Measurements from ENCODE around the gene CCNE1.
A peak's percentile ranks its signal among the peaks of the same experiment; 100 is the strongest.

CCNE1 gene

DNA sequence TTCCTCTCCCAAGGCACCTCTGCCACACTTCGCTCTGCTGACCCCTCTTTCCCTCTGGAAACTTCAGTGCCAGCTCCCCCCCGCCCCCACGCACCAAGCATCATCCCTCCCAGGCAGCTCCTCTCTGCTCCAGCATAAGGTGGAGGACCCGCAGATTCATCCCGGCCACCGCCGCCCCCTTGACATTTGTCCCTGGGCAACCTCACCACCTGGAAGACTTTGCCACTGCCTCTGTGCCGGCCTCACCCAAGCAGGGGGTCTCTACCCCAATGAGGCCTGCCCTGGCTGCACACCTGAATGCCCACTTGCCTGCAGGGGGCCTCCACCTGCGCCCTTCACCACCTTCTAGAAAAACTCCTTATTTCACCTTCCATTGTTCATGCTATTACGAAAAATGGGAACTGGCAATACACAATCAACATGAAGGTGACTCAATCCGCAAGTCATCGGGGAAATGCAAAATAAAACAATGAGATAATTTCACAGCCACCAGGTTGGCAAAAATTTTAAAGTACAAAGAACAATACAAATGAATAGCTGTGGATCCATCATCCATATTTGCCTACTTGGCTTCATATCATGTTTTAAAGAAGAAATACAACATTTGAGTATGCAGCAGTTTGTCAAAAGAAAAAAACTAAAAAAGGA, 21.9 kb downstream of the CCNE1 start:
- no peaks in the 10 kb centered on the region for H3K4me1 ChIP-seq (ENCODE audit: insufficient read depth, low read length)
- H3K27me3 ChIP-seq (ENCODE audit: insufficient read depth, low read length): peaks cover 6% of the 10 kb centered on the region
- H2AFZ ChIP-seq (ENCODE audit: low read depth, low read length): no peak overlapping the region
- no peaks in the 10 kb centered on the region for H3K36me3 ChIP-seq (ENCODE audit: insufficient read depth, low read length)
- no peaks in the 10 kb centered on the region for H3K9me3 ChIP-seq (ENCODE audit: low read length)
- H3K4me3 ChIP-seq (ENCODE audit: low read length): no peak overlapping the region

DNA sequence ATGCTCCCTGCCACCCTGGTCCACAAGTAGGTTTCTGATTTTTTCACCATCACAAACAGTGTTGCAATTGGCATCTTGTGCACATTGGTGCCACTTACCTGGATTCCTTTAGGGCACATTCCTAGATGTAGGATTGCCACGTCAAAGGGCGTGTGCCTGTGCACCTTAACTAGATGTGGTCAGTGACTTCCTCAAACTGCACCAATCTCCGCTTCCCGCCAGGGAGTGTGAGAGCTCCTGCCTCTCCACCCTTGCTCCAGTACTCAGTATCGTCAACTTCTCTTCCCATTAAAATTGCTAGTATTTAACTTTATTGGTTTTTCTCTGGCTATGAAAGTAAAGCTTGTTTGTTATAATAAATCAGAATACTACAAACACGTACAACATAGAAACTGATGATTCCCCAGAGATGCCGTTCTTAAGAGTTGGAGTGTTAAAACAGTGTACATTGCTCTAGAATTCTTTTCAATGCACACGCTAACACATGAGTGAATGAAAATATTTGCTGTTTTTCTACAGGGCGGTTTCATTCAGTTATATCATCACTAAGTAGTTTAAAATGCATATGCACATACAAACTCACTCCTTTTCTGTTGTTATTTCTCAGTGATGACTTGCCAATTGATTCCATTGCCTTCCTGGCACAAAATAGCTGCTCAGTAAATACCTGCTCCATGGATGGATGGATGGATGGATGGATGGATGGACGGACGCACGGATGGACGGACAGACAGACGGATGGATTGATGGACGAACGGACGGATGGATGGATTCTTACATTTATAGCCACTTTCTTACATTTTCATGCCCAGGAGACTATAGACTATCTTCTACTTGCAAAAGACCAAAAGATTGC, 23.4 kb downstream of the CCNE1 start:
- H3K9me3 ChIP-seq (ENCODE audit: low read length): no peaks in the 10 kb centered on the region
- no peak overlapping the region for H3K4me3 ChIP-seq (ENCODE audit: low read length)
- no peaks in the 10 kb centered on the region for H3K4me1 ChIP-seq (ENCODE audit: insufficient read depth, low read length)
- no peak overlapping the region for H2AFZ ChIP-seq (ENCODE audit: low read depth, low read length)
- H3K36me3 ChIP-seq (ENCODE audit: insufficient read depth, low read length): no peaks in the 10 kb centered on the region
- peaks cover 12% of the 10 kb centered on the region for H3K27me3 ChIP-seq (ENCODE audit: insufficient read depth, low read length)

DNA sequence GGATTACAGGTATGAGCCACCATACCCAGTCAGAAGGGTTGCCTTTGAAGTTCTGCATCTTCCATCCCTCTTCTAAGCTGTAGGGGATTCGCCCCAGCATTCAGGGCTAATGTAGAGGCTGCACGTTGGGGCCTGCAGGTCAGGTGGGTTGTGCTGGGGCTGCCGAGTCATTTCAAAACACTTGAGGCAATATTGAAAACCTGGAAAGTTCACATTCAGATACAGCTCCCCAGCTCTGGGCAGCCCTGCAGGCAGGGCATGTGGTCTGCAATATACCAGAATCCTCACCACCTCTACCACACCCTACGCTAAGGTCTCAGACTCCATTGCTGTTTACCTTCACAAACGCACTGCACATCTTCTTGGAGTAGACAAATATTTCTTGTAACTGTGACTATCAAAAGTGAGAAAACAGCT, 24.6 kb downstream of the CCNE1 start:
- no peaks in the 10 kb centered on the region for H3K9me3 ChIP-seq (ENCODE audit: low read length)
- no peaks in the 10 kb centered on the region for H3K4me1 ChIP-seq (ENCODE audit: insufficient read depth, low read length)
- no peak overlapping the region for H3K4me3 ChIP-seq (ENCODE audit: low read length)
- no peak overlapping the region for H2AFZ ChIP-seq (ENCODE audit: low read depth, low read length)
- H3K36me3 ChIP-seq (ENCODE audit: insufficient read depth, low read length): no peaks in the 10 kb centered on the region
- peaks cover 12% of the 10 kb centered on the region for H3K27me3 ChIP-seq (ENCODE audit: insufficient read depth, low read length)

DNA sequence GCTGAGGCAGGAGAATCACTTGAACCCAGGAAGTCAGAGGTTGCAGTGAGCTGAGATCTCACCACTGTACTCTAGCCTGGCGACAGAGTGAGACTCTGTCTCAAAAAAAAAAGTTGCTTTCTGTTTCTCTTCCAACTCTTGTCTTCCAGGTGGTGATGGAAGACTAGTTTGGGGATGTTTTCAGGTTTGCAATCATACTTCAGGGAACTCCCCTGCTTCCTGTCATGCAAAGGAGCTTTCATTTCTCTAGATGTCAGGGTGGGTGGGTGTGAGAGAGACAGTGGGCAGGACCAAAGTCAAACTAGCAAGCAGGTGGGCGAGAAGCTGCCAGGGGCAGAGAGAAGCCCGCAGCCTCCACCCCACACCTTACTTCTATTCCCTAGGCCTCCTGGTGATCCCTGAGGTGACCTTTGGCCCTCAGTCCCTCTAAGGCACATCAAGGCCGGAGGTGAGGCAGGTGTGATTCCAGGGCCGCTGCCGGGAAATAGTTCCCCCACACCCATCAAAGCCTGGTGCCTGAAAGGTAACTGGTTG, 25.7 kb downstream of the CCNE1 start:
- peaks cover 19% of the 10 kb centered on the region for H3K27me3 ChIP-seq (ENCODE audit: insufficient read depth, low read length)
- no peaks in the 10 kb centered on the region for H3K36me3 ChIP-seq (ENCODE audit: insufficient read depth, low read length)
- H2AFZ ChIP-seq (ENCODE audit: low read depth, low read length): no peak overlapping the region
- H3K9me3 ChIP-seq (ENCODE audit: low read length): no peaks in the 10 kb centered on the region
- no peaks in the 10 kb centered on the region for H3K4me1 ChIP-seq (ENCODE audit: insufficient read depth, low read length)
- no peak overlapping the region for H3K4me3 ChIP-seq (ENCODE audit: low read length)

DNA sequence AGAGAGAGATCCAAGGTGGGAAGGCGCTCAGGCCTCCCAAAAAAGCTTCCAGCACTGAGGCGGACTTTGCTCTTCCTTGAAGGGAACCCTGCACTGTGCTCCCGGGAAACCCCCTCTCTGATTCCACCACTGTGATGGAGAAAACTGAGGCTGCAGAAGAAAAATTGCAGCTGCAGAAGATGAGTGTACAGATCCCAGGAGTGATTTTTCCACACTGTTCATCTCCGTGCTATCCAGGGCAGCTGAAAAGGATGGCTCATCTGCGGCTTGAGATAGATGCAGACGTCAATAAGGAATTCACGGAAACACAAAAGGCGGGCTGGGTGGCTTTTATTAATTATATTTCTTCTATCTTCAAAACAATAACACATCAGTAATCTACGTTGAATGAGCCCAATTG, 26.2 kb downstream of the CCNE1 start:
- Histone ChIP-seq H2AFZ (ENCODE audit: low read depth, low read length) (no peak overlapping the region), H3K36me3 (ENCODE audit: insufficient read depth, low read length) (no peaks in the 10 kb centered on the region), H3K4me3 (ENCODE audit: low read length) (no peak overlapping the region), H3K9me3 (ENCODE audit: low read length) (no peaks in the 10 kb centered on the region), H3K27me3 (ENCODE audit: insufficient read depth, low read length) (peaks cover 23% of the 10 kb centered on the region), H3K4me1 (ENCODE audit: insufficient read depth, low read length) (peaks cover 4% of the 10 kb centered on the region)

DNA sequence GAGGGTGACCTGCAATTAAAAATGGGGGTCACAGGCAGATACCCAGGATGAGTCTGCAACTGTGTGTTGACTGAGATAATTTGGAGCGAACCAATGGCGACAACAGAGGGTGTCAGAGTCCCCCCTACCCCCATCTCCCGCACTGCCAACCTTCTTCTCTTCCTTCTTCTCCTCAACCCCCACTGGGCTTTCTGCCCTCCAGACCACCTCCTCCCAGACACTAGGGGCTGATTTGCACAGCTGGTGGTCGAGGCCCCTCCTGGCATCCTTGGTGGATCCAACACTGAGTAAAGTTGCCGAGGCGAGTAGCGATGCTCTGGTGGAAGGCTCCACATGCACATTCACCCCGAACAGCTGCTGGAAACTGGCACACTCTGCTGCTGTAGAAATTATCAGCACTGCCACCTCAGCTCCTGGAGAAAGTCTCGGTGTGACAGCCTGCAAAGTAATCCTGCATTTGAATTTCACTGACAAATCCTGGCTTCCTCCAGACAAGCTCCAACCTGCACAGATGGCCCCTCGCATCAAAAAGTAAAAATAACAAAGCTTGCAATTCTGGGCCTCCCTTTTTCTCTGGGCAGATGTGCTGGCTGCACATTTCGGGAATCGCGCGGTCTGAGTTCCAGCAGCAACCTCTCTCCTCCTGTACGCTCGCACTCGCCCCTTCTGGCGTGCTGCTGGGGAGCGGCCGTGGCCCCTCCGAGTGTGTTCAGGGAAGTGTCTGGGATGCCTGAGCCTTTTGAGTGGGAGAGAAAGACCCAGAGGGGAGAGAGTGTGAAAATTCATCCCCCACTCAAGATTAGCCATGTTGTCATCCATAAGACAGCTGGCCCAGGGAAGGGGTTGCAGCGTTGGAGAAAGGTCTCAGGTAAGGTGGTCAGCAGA, 28.5 kb downstream of the CCNE1 start:
- Histone ChIP-seq H3K36me3 (ENCODE audit: insufficient read depth, low read length) (no peaks in the 10 kb centered on the region), H3K4me3 (ENCODE audit: low read length) (no peak overlapping the region), H2AFZ (ENCODE audit: low read depth, low read length) (no peak overlapping the region), H3K9me3 (ENCODE audit: low read length) (no peaks in the 10 kb centered on the region), H3K4me1 (ENCODE audit: insufficient read depth, low read length) (peaks cover 16% of the 10 kb centered on the region), H3K27me3 (ENCODE audit: insufficient read depth, low read length) (peaks cover 32% of the 10 kb centered on the region)

DNA sequence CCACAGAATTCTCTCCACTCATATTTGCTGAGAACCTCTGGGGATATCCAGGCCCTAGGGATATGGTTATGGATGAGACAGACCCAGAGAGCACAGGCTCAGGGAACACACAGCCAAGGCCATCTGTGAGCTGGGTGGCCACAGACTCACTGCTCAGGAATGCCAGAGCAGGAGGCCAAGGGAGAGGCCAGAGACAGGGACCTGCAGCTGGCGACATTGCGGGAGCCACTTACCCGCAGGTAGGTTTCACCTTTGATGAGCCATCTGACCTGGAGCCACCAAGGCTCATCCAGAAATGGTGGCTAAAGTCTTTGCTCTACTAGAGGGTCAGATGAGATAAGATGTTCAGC, 29.4 kb downstream of the CCNE1 start:
- Histone ChIP-seq H3K9me3 (ENCODE audit: low read length) (no peaks in the 10 kb centered on the region), H3K4me1 (ENCODE audit: insufficient read depth, low read length) (peaks cover 25% of the 10 kb centered on the region), H3K27me3 (ENCODE audit: insufficient read depth, low read length) (peaks cover 32% of the 10 kb centered on the region), H3K4me3 (ENCODE audit: low read length) (no peak overlapping the region), H2AFZ (ENCODE audit: low read depth, low read length) (no peak overlapping the region), H3K36me3 (ENCODE audit: insufficient read depth, low read length) (no peaks in the 10 kb centered on the region)

DNA sequence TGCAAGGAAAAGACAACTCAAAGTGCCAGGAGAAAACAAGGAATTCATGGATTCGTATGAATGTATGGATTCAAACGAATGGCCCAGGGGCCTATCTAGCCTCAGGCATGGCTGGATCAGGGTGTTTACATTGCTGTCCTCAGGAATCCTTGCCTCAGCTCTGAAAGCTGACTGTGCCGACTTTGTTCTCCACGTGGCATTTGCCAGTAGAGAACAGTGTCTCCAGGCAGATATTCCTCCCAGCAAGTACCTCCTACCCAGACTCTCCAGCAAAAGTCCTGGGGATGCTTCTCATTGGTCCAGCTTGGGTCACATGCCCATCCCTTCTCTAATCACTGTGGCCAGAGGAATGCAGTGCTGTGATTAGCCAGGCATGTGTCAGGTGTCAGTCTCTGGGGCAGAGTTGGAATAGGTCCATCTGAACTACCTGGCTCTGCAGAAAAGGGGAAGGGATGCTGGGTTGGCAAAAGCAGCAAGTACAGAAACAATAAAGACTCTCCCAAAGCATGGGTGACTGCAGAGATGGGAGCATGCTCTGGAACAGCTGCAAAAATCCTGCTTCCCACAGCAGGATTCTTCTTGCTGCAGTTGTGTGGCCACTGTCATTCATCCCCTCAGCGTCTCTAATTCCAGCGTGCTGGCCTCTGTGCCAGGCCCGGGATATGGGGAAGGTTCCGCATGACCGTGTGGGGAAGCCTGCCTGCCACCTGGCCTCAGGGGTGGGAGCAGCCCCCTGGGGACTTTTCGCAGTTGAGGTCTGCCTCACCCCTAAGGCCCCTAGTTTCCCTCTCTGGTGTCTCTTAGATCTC, 30.0 kb downstream of the CCNE1 start:
- H3K27me3 ChIP-seq (ENCODE audit: insufficient read depth, low read length): peaks cover 32% of the 10 kb centered on the region
- peaks cover 25% of the 10 kb centered on the region for H3K4me1 ChIP-seq (ENCODE audit: insufficient read depth, low read length)
- no peaks in the 10 kb centered on the region for H3K36me3 ChIP-seq (ENCODE audit: insufficient read depth, low read length)
- H3K9me3 ChIP-seq (ENCODE audit: low read length): no peaks in the 10 kb centered on the region
- no peak overlapping the region for H3K4me3 ChIP-seq (ENCODE audit: low read length)
- H2AFZ ChIP-seq (ENCODE audit: low read depth, low read length): no peak overlapping the region

DNA sequence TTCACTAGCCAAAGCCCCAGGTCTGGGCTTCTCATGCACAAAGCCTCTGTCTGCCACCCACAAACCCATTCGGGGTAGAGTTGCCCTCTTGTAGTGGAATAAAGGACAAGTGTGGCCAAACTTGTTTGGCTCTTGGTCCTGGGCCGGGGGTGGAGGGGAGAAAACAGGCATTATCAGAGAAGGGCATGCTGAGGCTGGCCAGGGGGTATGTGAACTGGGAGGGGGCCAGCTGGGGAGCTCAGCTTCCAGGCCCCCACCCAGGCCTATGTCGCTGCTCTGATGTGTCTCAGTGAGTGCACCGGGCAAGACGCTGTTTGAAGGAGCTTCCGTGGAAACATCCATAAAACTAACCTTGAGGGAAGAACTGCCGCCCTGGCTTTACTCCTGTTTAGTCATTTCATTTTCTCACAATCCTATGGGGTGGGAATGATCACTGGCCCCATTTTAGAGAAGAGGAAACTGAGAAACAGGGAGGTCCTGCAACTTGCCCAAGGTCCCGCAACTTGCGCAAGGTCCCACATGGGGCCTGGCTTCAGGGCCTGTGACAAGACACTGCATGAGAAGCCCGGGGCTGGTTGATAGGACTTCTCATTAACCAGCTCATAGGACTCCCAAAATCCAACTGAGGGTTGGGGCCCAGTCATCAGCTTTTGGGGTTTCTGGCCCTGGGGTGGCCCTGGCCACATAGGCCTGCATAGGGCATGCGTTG, 30.8 kb downstream of the CCNE1 start:
- Histone ChIP-seq H3K36me3 (ENCODE audit: insufficient read depth, low read length) (no peaks in the 10 kb centered on the region), H2AFZ (ENCODE audit: low read depth, low read length) (no peak overlapping the region), H3K9me3 (ENCODE audit: low read length) (no peaks in the 10 kb centered on the region), H3K4me1 (ENCODE audit: insufficient read depth, low read length) (peaks cover 25% of the 10 kb centered on the region), H3K4me3 (ENCODE audit: low read length) (no peak overlapping the region), H3K27me3 (ENCODE audit: insufficient read depth, low read length) (peaks cover 32% of the 10 kb centered on the region)

DNA sequence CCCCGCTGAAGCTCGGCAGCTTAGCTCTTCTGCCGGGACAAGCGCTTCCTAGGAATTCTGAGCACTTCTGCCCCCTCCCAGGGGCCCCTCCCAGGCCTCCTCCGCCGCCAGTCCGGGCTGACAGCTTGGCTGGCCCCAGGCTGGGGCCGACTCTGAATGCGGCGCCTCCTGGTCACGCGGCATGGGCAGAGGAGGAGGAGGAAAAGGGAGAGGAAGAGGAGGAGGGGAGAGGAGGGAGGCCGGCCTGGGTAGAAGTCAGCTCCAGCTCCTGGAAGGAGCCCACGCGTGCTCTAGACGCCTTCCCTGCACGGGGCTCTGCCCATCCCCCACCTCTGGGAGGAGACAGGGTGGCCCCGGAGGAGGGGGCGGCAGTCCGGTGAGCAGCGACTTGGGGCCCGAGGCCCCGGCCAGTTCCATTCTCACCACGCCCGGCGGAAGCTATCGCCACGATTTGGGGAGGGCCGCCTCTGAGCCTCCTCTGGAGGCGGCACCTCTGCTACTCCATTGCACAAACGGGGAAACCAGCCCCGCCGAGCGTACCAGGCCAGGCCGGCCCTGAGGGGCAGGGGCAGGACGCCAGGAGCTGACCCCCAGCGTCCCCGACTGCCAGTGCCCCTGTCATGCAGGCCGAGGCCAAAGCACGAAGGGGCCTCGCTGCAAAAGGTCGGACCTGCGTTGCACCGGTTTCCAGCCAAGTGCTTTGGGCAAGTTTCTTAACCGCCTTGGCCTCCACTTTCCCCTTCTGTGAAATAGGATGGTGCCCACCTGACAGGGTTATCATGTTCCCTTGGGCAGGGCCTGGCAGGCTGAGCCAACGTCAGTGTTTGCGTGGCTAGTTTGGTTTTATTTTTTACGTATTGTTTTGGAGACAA, 31.6 kb downstream of the CCNE1 start:
- Histone ChIP-seq H3K36me3 (ENCODE audit: insufficient read depth, low read length) (no peaks in the 10 kb centered on the region), H2AFZ (ENCODE audit: low read depth, low read length) (no peak overlapping the region), H3K4me1 (ENCODE audit: insufficient read depth, low read length) (peaks cover 25% of the 10 kb centered on the region), H3K4me3 (ENCODE audit: low read length) (peak overlapping the region; percentile 28), H3K27me3 (ENCODE audit: insufficient read depth, low read length) (peaks cover 32% of the 10 kb centered on the region), H3K9me3 (ENCODE audit: low read length) (no peaks in the 10 kb centered on the region)

DNA sequence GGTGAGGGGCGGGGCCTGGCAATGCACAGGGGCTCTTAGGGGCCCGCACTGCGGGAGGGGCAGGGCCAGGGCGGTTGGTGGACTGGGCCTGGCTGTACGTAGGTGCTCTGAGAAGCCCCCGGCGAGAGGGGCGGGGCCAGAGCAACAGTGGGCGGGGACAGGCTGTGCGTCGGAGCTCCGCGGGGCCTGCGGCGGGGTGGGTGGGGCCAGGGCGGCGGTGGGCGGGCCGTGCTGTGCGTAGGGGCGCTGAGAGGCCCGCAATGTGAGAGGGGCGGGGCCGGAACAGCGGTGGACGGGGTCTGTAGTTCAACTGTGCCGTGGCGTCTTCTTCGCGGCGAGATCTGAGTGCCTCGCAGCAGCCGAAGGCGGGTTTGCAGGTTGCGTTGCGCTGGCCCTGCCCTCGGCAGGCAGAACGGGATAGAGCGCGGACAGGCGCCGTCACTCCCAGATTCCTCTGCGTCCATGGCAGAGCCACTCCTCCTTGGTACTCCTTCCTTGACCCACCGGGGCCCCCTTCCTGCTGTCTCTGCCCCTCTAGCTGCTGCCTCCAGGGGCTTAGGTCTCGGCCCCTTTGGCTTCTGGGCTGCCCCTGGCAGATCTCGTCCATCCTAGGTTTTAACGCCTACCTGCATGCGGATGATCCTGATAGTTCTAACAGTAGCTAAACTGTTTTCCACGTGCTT, 33.2 kb downstream of the CCNE1 start:
- Histone ChIP-seq H3K4me1 (ENCODE audit: insufficient read depth, low read length) (peaks cover 25% of the 10 kb centered on the region), H3K36me3 (ENCODE audit: insufficient read depth, low read length) (no peaks in the 10 kb centered on the region), H3K9me3 (ENCODE audit: low read length) (no peaks in the 10 kb centered on the region), H3K4me3 (ENCODE audit: low read length) (peak overlapping the region; percentile 61), H3K27me3 (ENCODE audit: insufficient read depth, low read length) (peaks cover 29% of the 10 kb centered on the region), H2AFZ (ENCODE audit: low read depth, low read length) (peak overlapping the region; percentile 79)

Measured in neuron (in vitro differentiated cells).